ENCODE results near the gene SLC38A10. TPM values are rescaled to one million over a fixed set of nuclear protein-coding genes. Genes with fewer than 3 reads are reported as not detected.

SLC38A10 gene
- total and polyA plus RNA-seq, 2 of the 13 experiments (the other 11 are each of a cell fraction or from before 2014, with no cell fraction given) = 23.4 to 55.8 TPM

- CTCF ChIA-PET (ENCODE audit: low intra/inter-chr PET ratio, low total read pairs) = no interaction called here
- BruUV-seq (replicated peaks) = no TSS peak
- Histone ChIP-seq H3K79me2 (ENCODE audit: insufficient read depth, low read length) (peaks cover 12% of the 10 kb centered on the region), H2AFZ (ENCODE audit: low read length) (no peak overlapping the region), H3K9ac (ENCODE audit: insufficient read depth, low read depth, low read length) (no peak overlapping the region), H3K9me3 (ENCODE audit: low read length) (no peaks in the 10 kb centered on the region), H3K27me3 (ENCODE audit: control insufficient read depth in 1 of 2, insufficient read depth in 2 of 2, low read length in 2 of 2) (no peaks in the 10 kb centered on the region), H3K4me2 (ENCODE audit: low read depth, low read length) (no peak overlapping the region), H3K27ac (ENCODE audit: extremely low read length, insufficient read depth, low read length) (no peak overlapping the region), H3K36me3 (replicated peaks in 1 of 2; ENCODE audit: control insufficient read depth in 1 of 2, insufficient read depth in 2 of 2, low read length in 2 of 2) (peaks cover 10 to 15% of the 10 kb centered on the region in 2 experiments; a peak in 4 of 5 replicates), H4K20me1 (ENCODE audit: insufficient read depth, low read length) (no peaks in the 10 kb centered on the region; the same call in 1 of the 2 replicates), H3K4me3 (replicated peaks in 1 of 3; ENCODE audit: insufficient read depth in 1 of 3, low read depth in 2 of 3, low read length in 3 of 3) (no peak overlapping the region), H3K4me1 (ENCODE audit: insufficient read depth, low read length) (peaks cover 18% of the 10 kb centered on the region)
- DNase-seq (ENCODE audit: low spot score) (no peak), FAIRE-seq (no peak), ATAC-seq (no peak)
- WGBS (ENCODE audit: low lambda C conversion rate) = 91% methylated on average over 11 of the region's 11 CpGs
- POLR2A ChIA-PET = no interaction called here
- in situ Hi-C loops (cut with HindIII; ENCODE audit: extremely low pct_ligation_motif_present, low pct_unique_long_range_greater_than_20kb) = no loop called here
- intact Hi-C loops (cut with micrococcal nuclease; ENCODE audit: unreplicated experiment) = no loop called here
- TF ChIP-seq, protein P1, sequence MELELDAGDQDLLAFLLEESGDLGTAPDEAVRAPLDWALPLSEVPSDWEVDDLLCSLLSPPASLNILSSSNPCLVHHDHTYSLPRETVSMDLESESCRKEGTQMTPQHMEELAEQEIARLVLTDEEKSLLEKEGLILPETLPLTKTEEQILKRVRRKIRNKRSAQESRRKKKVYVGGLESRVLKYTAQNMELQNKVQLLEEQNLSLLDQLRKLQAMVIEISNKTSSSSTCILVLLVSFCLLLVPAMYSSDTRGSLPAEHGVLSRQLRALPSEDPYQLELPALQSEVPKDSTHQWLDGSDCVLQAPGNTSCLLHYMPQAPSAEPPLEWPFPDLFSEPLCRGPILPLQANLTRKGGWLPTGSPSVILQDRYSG (CRISPR knock-in tag; IDR thresholded peaks at IDR 0.05) = no peak
- no peak for TF ChIP-seq ZNF773 (CRISPR knock-in tag; IDR thresholded peaks at IDR 0.05; ENCODE audit: borderline replicate concordance)
- TF ChIP-seq SSRP1 (CRISPR knock-in tag; IDR thresholded peaks at IDR 0.05) = no peak
- no peak for TF ChIP-seq ZSCAN21 (CRISPR knock-in tag; IDR thresholded peaks at IDR 0.05; ENCODE audit: borderline replicate concordance)
- no peak for TF ChIP-seq ZNF251 (CRISPR knock-in tag; IDR thresholded peaks at IDR 0.05)
- TF ChIP-seq ZNF598 (CRISPR knock-in tag; IDR thresholded peaks at IDR 0.05; ENCODE audit: borderline replicate concordance) = no peak
- TF ChIP-seq, protein P2, sequence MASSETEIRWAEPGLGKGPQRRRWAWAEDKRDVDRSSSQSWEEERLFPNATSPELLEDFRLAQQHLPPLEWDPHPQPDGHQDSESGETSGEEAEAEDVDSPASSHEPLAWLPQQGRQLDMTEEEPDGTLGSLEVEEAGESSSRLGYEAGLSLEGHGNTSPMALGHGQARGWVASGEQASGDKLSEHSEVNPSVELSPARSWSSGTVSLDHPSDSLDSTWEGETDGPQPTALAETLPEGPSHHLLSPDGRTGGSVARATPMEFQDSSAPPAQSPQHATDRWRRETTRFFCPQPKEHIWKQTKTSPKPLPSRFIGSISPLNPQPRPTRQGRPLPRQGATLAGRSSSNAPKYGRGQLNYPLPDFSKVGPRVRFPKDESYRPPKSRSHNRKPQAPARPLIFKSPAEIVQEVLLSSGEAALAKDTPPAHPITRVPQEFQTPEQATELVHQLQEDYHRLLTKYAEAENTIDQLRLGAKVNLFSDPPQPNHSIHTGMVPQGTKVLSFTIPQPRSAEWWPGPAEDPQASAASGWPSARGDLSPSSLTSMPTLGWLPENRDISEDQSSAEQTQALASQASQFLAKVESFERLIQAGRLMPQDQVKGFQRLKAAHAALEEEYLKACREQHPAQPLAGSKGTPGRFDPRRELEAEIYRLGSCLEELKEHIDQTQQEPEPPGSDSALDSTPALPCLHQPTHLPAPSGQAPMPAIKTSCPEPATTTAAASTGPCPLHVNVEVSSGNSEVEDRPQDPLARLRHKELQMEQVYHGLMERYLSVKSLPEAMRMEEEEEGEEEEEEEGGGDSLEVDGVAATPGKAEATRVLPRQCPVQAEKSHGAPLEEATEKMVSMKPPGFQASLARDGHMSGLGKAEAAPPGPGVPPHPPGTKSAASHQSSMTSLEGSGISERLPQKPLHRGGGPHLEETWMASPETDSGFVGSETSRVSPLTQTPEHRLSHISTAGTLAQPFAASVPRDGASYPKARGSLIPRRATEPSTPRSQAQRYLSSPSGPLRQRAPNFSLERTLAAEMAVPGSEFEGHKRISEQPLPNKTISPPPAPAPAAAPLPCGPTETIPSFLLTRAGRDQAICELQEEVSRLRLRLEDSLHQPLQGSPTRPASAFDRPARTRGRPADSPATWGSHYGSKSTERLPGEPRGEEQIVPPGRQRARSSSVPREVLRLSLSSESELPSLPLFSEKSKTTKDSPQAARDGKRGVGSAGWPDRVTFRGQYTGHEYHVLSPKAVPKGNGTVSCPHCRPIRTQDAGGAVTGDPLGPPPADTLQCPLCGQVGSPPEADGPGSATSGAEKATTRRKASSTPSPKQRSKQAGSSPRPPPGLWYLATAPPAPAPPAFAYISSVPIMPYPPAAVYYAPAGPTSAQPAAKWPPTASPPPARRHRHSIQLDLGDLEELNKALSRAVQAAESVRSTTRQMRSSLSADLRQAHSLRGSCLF (CRISPR knock-in tag; IDR thresholded peaks at IDR 0.05; ENCODE audit: borderline replicate concordance) = no peak
- no peak for TF ChIP-seq FOXA3 (CRISPR knock-in tag; IDR thresholded peaks at IDR 0.05)
- no peak for TF ChIP-seq KMT2B (CRISPR knock-in tag; IDR thresholded peaks at IDR 0.05)
- TF ChIP-seq ZMYM2 (CRISPR knock-in tag; IDR thresholded peaks at IDR 0.05) = no peak
- TF ChIP-seq, protein P3, sequence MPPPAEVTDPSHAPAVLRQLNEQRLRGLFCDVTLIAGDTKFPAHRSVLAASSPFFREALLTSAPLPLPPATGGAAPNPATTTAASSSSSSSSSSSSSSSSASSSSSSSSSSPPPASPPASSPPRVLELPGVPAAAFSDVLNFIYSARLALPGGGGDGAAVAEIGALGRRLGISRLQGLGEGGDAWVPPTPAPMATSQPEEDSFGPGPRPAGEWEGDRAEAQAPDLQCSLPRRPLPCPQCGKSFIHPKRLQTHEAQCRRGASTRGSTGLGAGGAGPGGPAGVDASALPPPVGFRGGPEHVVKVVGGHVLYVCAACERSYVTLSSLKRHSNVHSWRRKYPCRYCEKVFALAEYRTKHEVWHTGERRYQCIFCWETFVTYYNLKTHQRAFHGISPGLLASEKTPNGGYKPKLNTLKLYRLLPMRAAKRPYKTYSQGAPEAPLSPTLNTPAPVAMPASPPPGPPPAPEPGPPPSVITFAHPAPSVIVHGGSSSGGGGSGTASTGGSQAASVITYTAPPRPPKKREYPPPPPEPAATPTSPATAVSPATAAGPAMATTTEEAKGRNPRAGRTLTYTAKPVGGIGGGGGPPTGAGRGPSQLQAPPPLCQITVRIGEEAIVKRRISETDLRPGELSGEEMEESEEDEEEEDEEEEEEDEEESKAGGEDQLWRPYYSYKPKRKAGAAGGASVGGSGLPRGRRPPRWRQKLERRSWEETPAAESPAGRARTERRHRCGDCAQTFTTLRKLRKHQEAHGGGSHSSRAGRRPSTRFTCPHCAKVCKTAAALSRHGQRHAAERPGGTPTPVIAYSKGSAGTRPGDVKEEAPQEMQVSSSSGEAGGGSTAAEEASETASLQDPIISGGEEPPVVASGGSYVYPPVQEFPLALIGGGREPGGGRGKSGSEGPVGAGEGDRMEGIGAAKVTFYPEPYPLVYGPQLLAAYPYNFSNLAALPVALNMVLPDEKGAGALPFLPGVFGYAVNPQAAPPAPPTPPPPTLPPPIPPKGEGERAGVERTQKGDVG (CRISPR knock-in tag; IDR thresholded peaks at IDR 0.05; ENCODE audit: borderline replicate concordance) = no peak
- TF ChIP-seq MTERF4 (CRISPR knock-in tag; IDR thresholded peaks at IDR 0.05) = no peak
- TF ChIP-seq TCF7 (IDR thresholded peaks at IDR 0.05; ENCODE audit: low read depth) = no peak
Observed at GRCh38 chr17:81218991-81219390, 76.1 kb downstream of the SLC38A10 start.

Measured in HepG2 (cell line).